Uterus (tissue), 2 donors: ENCODE results near the gene PPP4R1.

Experiments used
- POLR2A ChIP-seq, 2 donors: fragments of 450-650 bp; IDR thresholded peaks; one replicate each; pipeline ENCODE4 v1.6.1; 2016; ENCODE audit warnings: antibody characterized with exemption in 2 of 2, mild to moderate bottlenecking in 1 of 2, moderate library complexity in 1 of 2
- TF ChIP-seq, protein P1 (sequence below), 4 experiments: fragments of 200-600 bp in 2 of 4; fragments of 450-650 bp in 2 of 4; sonication (generic) in 2 of 4; IDR thresholded peaks; one replicate each; pipeline ENCODE4 v1.5.1; 2016 to 2019; ENCODE audit warnings: antibody characterized with exemption in 4 of 4, mild to moderate bottlenecking in 2 of 4, moderate library complexity in 1 of 4

DNA sequence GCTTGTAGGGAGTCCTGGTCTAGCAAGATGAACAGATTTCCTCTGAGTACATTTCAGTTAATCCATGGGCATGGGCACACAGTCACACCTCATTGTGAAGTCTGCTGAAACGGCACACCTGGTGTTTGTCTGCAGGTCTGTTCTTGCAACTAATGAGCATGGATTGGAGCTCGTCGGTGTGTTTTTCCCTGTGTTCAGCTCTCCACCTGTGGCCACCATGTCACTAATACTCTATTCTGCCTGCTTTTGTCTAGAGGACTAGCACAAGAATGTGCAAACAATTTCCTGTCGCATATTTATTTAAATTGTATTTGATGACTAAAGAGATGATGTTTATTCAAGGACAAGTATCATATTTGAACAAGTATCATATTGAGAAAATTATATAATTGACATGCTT, 24.5 kb upstream of the PPP4R1 start:
- TF ChIP-seq, protein P1, sequence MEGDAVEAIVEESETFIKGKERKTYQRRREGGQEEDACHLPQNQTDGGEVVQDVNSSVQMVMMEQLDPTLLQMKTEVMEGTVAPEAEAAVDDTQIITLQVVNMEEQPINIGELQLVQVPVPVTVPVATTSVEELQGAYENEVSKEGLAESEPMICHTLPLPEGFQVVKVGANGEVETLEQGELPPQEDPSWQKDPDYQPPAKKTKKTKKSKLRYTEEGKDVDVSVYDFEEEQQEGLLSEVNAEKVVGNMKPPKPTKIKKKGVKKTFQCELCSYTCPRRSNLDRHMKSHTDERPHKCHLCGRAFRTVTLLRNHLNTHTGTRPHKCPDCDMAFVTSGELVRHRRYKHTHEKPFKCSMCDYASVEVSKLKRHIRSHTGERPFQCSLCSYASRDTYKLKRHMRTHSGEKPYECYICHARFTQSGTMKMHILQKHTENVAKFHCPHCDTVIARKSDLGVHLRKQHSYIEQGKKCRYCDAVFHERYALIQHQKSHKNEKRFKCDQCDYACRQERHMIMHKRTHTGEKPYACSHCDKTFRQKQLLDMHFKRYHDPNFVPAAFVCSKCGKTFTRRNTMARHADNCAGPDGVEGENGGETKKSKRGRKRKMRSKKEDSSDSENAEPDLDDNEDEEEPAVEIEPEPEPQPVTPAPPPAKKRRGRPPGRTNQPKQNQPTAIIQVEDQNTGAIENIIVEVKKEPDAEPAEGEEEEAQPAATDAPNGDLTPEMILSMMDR (IDR thresholded peaks at IDR 0.05): no peak
- no peak for TF ChIP-seq POLR2A (IDR thresholded peaks at IDR 0.05)
